Measurements from ENCODE around the gene MAP7. TPM values are rescaled to one million over a fixed set of nuclear protein-coding genes. Genes with fewer than 3 reads are reported as not detected.

MAP7 gene
- total RNA-seq, 1 experiment from 2014 or later, result 33.7 TPM

- Histone ChIP-seq H4K20me1 (ENCODE audit: insufficient read depth) (peaks cover 4% of the 10 kb centered on the region; the same call in 1 of the 2 replicates), H3F3A (ENCODE audit: insufficient read depth, low read depth) (no peaks in the 10 kb centered on the region), H3K27ac (no peak overlapping the region), H3K36me3 (ENCODE audit: low read depth) (no peaks in the 10 kb centered on the region), H3K79me2 (ENCODE audit: low read depth) (0 out of 2 replicates have a peak, but pooled peaks cover 24% of the 10 kb centered on the region), H3K9me2 (ENCODE audit: insufficient read depth) (no peaks in the 10 kb centered on the region), H3K4me1 (replicated peaks; ENCODE audit: insufficient read depth) (peaks cover 8% of the 10 kb centered on the region), H3K27me3 (ENCODE audit: insufficient read depth, low read depth) (no peaks in the 10 kb centered on the region), H2AFZ (no peak overlapping the region), H3K4me2 (no peak overlapping the region), H3K9me3 (ENCODE audit: insufficient read depth, low read depth) (no peaks in the 10 kb centered on the region), H3K4me3 (no peak overlapping the region)
- ChIA-PET POLR2A (ENCODE audit: unreplicated experiment) (no interaction called here), CTCF (no interaction called here)
- no peak for DNase-seq
- BruUV-seq (replicated peaks), result no TSS peak
- intact Hi-C loops (cut with micrococcal nuclease; ENCODE audit: unreplicated experiment), result no loop called here
- TF ChIP-seq CTCF (conservative IDR thresholded peaks at IDR 0.05) (no peak), EZH2 (IDR thresholded peaks at IDR 0.05; ENCODE audit: low read depth) (no peak)
Measured at GRCh38 chr6:136463743-136464142, 86.5 kb downstream of the MAP7 start.

GRCh38 chr6:136446579-136447187 lies 103.5 kb downstream of the MAP7 start:
- POLR2A ChIA-PET (ENCODE audit: unreplicated experiment), result no interaction called here
- H3K4me2 ChIP-seq, result no peak overlapping the region
- TF ChIP-seq CTCF (conservative IDR thresholded peaks at IDR 0.05) (no peak), EZH2 (IDR thresholded peaks at IDR 0.05; ENCODE audit: low read depth) (no peak)

GRCh38 chr6:136446145-136446544 lies 104.1 kb downstream of the MAP7 start:
- BruUV-seq (replicated peaks), result no TSS peak
- Histone ChIP-seq H3K9me3 (ENCODE audit: insufficient read depth, low read depth) (no peaks in the 10 kb centered on the region), H3K4me3 (no peak overlapping the region), H3K4me1 (replicated peaks; ENCODE audit: insufficient read depth) (no peaks in the 10 kb centered on the region), H3F3A (ENCODE audit: insufficient read depth, low read depth) (no peaks in the 10 kb centered on the region), H4K20me1 (ENCODE audit: insufficient read depth) (0 out of 2 replicates have a peak, but pooled peaks cover 6% of the 10 kb centered on the region), H2AFZ (no peak overlapping the region), H3K36me3 (ENCODE audit: low read depth) (no peaks in the 10 kb centered on the region), H3K79me2 (ENCODE audit: low read depth) (peaks cover 3% of the 10 kb centered on the region; the same call in 1 of the 2 replicates), H3K27me3 (ENCODE audit: insufficient read depth, low read depth) (no peaks in the 10 kb centered on the region), H3K9me2 (ENCODE audit: insufficient read depth) (no peaks in the 10 kb centered on the region), H3K4me2 (no peak overlapping the region), H3K27ac (no peak overlapping the region)
- TF ChIP-seq CTCF (conservative IDR thresholded peaks at IDR 0.05), result no peak
- no peak for TF ChIP-seq EZH2 (IDR thresholded peaks at IDR 0.05; ENCODE audit: low read depth)
- intact Hi-C loops (cut with micrococcal nuclease; ENCODE audit: unreplicated experiment), result no loop called here
- DNase-seq, result no peak
- POLR2A ChIA-PET (ENCODE audit: unreplicated experiment), result no interaction called here
- CTCF ChIA-PET, result no interaction called here

More at GRCh38 chr6:136446579-136447187, 103.5 kb downstream of the MAP7 start:
- no peaks in the 10 kb centered on the region for H3K4me1 ChIP-seq (replicated peaks; ENCODE audit: insufficient read depth)
- H2AFZ ChIP-seq, result no peak overlapping the region
- peaks cover 3% of the 10 kb centered on the region; the same call in 1 of the 2 replicates for H3K79me2 ChIP-seq (ENCODE audit: low read depth)
- BruUV-seq (replicated peaks), result no TSS peak
- 0 out of 2 replicates have a peak, but pooled peaks cover 6% of the 10 kb centered on the region for H4K20me1 ChIP-seq (ENCODE audit: insufficient read depth)
- no peaks in the 10 kb centered on the region for H3K27me3 ChIP-seq (ENCODE audit: insufficient read depth, low read depth)
- H3K36me3 ChIP-seq (ENCODE audit: low read depth), result no peaks in the 10 kb centered on the region
- H3K9me3 ChIP-seq (ENCODE audit: insufficient read depth, low read depth), result no peaks in the 10 kb centered on the region; the same call in 1 of the 2 replicates
- CTCF ChIA-PET, result no interaction called here
- no peaks in the 10 kb centered on the region for H3F3A ChIP-seq (ENCODE audit: insufficient read depth, low read depth)
- DNase-seq, result no peak
- intact Hi-C loops (cut with micrococcal nuclease; ENCODE audit: unreplicated experiment), result no loop called here
- H3K4me3 ChIP-seq, result no peak overlapping the region
- H3K9me2 ChIP-seq (ENCODE audit: insufficient read depth), result no peaks in the 10 kb centered on the region
- H3K27ac ChIP-seq, result no peak overlapping the region

All from PC-9 (cell line).